ENCODE results near the gene HK3.

GRCh38 chr5:176912115-176912514 lies 13.0 kb upstream of the HK3 start:
- TF ChIP-seq POLR2A (conservative IDR thresholded peaks at IDR 0.05), result no peak
- no peak for TF ChIP-seq ATF6 (CRISPR knock-in tag; IDR thresholded peaks at IDR 0.05)
- TF ChIP-seq NRF1 (conservative IDR thresholded peaks at IDR 0.05 in 1 of 2, IDR thresholded peaks at IDR 0.05 in 1 of 2), result no peak
- no peak for TF ChIP-seq CTCF (IDR thresholded peaks at IDR 0.05 in 2 of 3, conservative IDR thresholded peaks at IDR 0.05 in 1 of 3; ENCODE audit: insufficient read depth in 2 of 3, low read depth in 1 of 3, low read length in 3 of 3)
- no peak for TF ChIP-seq MAFK (IDR thresholded peaks at IDR 0.05; ENCODE audit: low read length)
- TF ChIP-seq ZZZ3 (IDR thresholded peaks at IDR 0.05), result no peak
- TF ChIP-seq REST (IDR thresholded peaks at IDR 0.05; ENCODE audit: borderline replicate concordance), result no peak
- no peak for TF ChIP-seq REST (CRISPR knock-in tag; IDR thresholded peaks at IDR 0.05; ENCODE audit: low read depth)
- no peak for TF ChIP-seq SRSF1 (IDR thresholded peaks at IDR 0.05; ENCODE audit: low read depth, low read length)
- no peak for TF ChIP-seq JUNB (CRISPR knock-in tag; conservative IDR thresholded peaks at IDR 0.05)
- TF ChIP-seq FOXM1 (IDR thresholded peaks at IDR 0.05; ENCODE audit: low read depth), result no peak
- no peak for TF ChIP-seq FOXM1 (CRISPR knock-in tag; IDR thresholded peaks at IDR 0.05; ENCODE audit: low read depth)
- no peak for TF ChIP-seq POLR2AphosphoS5 (IDR thresholded peaks at IDR 0.05; ENCODE audit: control insufficient read depth, insufficient read depth, low read depth, low read length)

All from K562 (cell line).